ENCODE measurements around the gene EME1.

Gene EME1

DNA sequence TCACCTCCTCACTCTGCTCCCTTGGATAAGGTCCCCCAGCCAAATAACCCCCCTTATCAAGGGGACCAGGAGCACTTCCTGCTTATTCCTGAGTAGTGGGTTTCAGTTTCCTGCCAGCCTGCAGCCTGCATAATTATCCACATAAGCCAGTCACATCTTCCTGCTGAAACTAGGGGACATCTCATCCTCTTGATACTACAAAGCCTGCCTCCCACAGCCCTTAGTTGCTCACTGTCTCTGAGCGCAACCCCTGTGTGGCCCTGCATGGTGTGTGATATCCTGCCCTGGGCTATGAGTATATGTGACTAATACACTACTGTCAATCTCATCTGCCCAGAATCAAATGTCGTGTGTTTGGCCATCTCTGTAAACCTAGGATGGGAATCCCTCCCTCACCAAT, 35.1 kb upstream of the EME1 start:
- H3K9ac ChIP-seq (ENCODE audit: low read depth in 1 of 2, low read length in 2 of 2) = no peak overlapping the region
- no peak overlapping the region for H3K27ac ChIP-seq (ENCODE audit: low read depth, low read length)
- H3K4me1 ChIP-seq (ENCODE audit: control insufficient read depth in 1 of 2, insufficient read depth in 2 of 2, low read length in 2 of 2) = no peaks in the 10 kb centered on the region
- no peak overlapping the region for H3K4me3 ChIP-seq (ENCODE audit: low read depth in 1 of 2, low read length in 2 of 2)
- H3K36me3 ChIP-seq (ENCODE audit: control insufficient read depth in 1 of 2, insufficient read depth in 2 of 2, low read length in 2 of 2) = no peaks in the 10 kb centered on the region
- no peaks in the 10 kb centered on the region for H3K27me3 ChIP-seq (ENCODE audit: control insufficient read depth in 1 of 2, insufficient read depth in 2 of 2, low read length in 2 of 2)
- H3K9me3 ChIP-seq (ENCODE audit: control insufficient read depth in 1 of 2, low read length in 2 of 2) = no peaks in the 10 kb centered on the region

DNA sequence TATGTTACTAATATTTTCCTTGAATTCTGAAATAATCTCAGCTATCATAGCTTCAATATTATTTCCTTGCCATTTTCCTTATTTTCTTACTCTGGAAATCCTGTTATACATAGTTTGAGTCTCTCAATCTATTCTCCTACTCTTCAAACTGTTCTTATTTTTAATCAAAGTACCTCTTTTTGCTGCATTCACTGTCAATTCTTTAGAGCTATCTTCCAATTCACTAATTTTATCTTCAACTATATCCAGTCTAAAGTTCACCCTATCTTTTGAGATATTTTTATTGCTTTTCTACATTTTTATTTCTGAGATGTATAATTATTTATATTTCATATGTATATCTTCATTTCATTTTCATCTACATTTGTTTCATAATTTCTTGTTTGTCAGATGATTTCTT, 34.4 kb upstream of the EME1 start:
- no peaks in the 10 kb centered on the region for H3K9me3 ChIP-seq (ENCODE audit: control insufficient read depth in 1 of 2, low read length in 2 of 2)
- H3K36me3 ChIP-seq (ENCODE audit: control insufficient read depth in 1 of 2, insufficient read depth in 2 of 2, low read length in 2 of 2) = no peaks in the 10 kb centered on the region
- H3K27ac ChIP-seq (ENCODE audit: low read depth, low read length) = no peak overlapping the region
- no peak overlapping the region for H3K4me3 ChIP-seq (ENCODE audit: low read depth in 1 of 2, low read length in 2 of 2)
- H3K27me3 ChIP-seq (ENCODE audit: control insufficient read depth in 1 of 2, insufficient read depth in 2 of 2, low read length in 2 of 2) = no peaks in the 10 kb centered on the region
- no peaks in the 10 kb centered on the region for H3K4me1 ChIP-seq (ENCODE audit: control insufficient read depth in 1 of 2, insufficient read depth in 2 of 2, low read length in 2 of 2)
- H3K9ac ChIP-seq (ENCODE audit: low read depth in 1 of 2, low read length in 2 of 2) = no peak overlapping the region

DNA sequence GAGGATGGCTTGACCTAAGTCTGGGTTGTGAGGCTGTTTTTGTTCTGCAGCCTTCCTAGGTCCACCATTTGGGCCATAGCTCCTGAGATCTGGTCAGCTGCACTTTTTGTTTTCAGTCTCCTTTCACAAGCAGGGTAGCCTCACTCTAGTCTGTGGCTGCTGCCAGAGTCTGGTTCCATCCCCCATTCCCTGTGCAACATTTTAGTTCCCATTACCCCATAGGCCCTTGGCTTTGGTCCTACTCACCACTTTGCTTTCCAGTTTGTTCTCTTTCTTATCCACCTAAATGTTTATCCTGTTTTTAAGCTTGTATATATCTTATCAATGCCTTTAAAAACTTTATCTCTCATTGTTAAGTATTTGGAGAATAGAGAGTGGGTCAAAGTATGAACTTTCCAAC, 33.6 kb upstream of the EME1 start:
- Histone ChIP-seq H3K4me1 (ENCODE audit: control insufficient read depth in 1 of 2, insufficient read depth in 2 of 2, low read length in 2 of 2) (no peaks in the 10 kb centered on the region), H3K27me3 (ENCODE audit: control insufficient read depth in 1 of 2, insufficient read depth in 2 of 2, low read length in 2 of 2) (no peaks in the 10 kb centered on the region), H3K36me3 (ENCODE audit: control insufficient read depth in 1 of 2, insufficient read depth in 2 of 2, low read length in 2 of 2) (no peaks in the 10 kb centered on the region), H3K9ac (ENCODE audit: low read depth in 1 of 2, low read length in 2 of 2) (no peak overlapping the region), H3K27ac (ENCODE audit: low read depth, low read length) (no peak overlapping the region), H3K9me3 (ENCODE audit: control insufficient read depth in 1 of 2, low read length in 2 of 2) (no peaks in the 10 kb centered on the region), H3K4me3 (ENCODE audit: low read depth in 1 of 2, low read length in 2 of 2) (no peak overlapping the region)

GRCh38 chr17:50344731-50345365, 28.2 kb upstream of the EME1 start:
- no peaks in the 10 kb centered on the region for H3K9me3 ChIP-seq (ENCODE audit: control insufficient read depth in 1 of 2, low read length in 2 of 2)
- H3K4me3 ChIP-seq (ENCODE audit: low read depth in 1 of 2, low read length in 2 of 2) = no peak overlapping the region
- no peaks in the 10 kb centered on the region for H3K27me3 ChIP-seq (ENCODE audit: control insufficient read depth in 1 of 2, insufficient read depth in 2 of 2, low read length in 2 of 2)
- H3K9ac ChIP-seq (ENCODE audit: low read depth in 1 of 2, low read length in 2 of 2) = no peak overlapping the region
- peaks cover 21 to 23% of the 10 kb centered on the region in 2 donors for H3K4me1 ChIP-seq (ENCODE audit: control insufficient read depth in 1 of 2, insufficient read depth in 2 of 2, low read length in 2 of 2)
- no peaks in the 10 kb centered on the region for H3K36me3 ChIP-seq (ENCODE audit: control insufficient read depth in 1 of 2, insufficient read depth in 2 of 2, low read length in 2 of 2)
- no peak overlapping the region for H3K27ac ChIP-seq (ENCODE audit: low read depth, low read length)

DNA sequence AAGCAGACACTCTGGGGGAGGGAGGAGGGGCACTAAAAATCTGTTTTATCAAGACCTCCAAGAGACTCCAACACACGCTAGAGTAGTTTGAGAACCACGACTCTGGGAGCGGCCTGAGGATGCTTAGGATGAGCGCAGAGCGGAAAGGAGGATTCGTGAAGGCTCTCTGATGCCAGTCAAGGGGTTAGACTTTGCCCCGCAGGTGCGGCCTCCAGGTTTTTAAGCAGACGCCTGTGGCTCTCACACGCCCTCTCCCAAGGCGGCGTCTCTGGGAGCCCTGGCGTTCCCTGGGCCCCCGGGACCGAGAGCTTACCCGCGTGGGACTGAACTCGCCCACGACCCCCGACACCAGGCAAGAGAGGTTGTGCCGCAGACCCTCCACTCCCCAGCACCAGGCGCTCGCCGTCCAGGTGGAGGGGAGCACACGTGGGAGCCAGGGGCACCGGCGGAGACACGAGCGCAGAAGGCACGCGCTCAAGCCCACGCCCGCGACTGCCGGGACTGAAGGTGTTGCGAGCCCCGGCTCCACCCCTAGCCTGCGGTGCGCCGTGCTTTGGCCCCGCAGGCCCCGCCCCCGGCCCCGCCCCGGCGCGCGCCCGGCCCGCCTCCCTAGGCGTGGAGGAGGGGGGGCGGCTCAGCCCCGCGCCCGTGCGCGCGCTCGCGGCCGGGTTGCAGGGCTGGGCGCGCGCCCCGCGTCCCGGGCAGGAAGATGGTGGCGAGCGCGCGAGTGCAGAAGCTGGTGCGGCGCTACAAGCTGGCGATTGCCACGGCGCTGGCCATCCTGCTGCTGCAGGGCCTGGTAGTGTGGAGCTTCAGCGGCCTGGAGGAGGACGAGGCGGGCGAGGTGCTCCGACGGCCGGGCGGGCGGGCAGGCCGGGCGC, 27.4 kb upstream of the EME1 start, which contains the start of gene XYLT2:
XYLT2 (plus strand) TSS at position 695 of the 881 bp plus-strand sequence; CDS start at position 710, 15 bp downstream.
- peak within 1 kb of the TSS; percentile 71 to 80 for H3K9ac ChIP-seq (ENCODE audit: low read depth in 1 of 2, low read length in 2 of 2)
- H3K27ac ChIP-seq (ENCODE audit: low read depth, low read length) = no peak within 1 kb of the TSS
- peak within 1 kb of the TSS; percentile 82 to 92 for H3K4me3 ChIP-seq (ENCODE audit: low read depth in 1 of 2, low read length in 2 of 2)
- H3K36me3 ChIP-seq (ENCODE audit: control insufficient read depth in 1 of 2, insufficient read depth in 2 of 2, low read length in 2 of 2) = no peaks in the 10 kb centered on the region
- no peaks in the 10 kb centered on the region for H3K27me3 ChIP-seq (ENCODE audit: control insufficient read depth in 1 of 2, insufficient read depth in 2 of 2, low read length in 2 of 2)
- peaks cover 21 to 23% of the 10 kb centered on the region in 2 donors for H3K4me1 ChIP-seq (ENCODE audit: control insufficient read depth in 1 of 2, insufficient read depth in 2 of 2, low read length in 2 of 2)
- no peaks in the 10 kb centered on the region for H3K9me3 ChIP-seq (ENCODE audit: control insufficient read depth in 1 of 2, low read length in 2 of 2)

- Histone ChIP-seq H3K9me3 (ENCODE audit: control insufficient read depth in 1 of 2, low read length in 2 of 2) (no peaks in the 10 kb centered on the region), H3K4me1 (ENCODE audit: control insufficient read depth in 1 of 2, insufficient read depth in 2 of 2, low read length in 2 of 2) (peaks cover 21 to 23% of the 10 kb centered on the region in 2 donors), H3K9ac (ENCODE audit: low read depth in 1 of 2, low read length in 2 of 2) (peak overlapping the region; percentile 71 to 74), H3K27ac (ENCODE audit: low read depth, low read length) (no peak overlapping the region), H3K27me3 (ENCODE audit: control insufficient read depth in 1 of 2, insufficient read depth in 2 of 2, low read length in 2 of 2) (no peaks in the 10 kb centered on the region), H3K36me3 (ENCODE audit: control insufficient read depth in 1 of 2, insufficient read depth in 2 of 2, low read length in 2 of 2) (no peaks in the 10 kb centered on the region), H3K4me3 (ENCODE audit: low read depth in 1 of 2, low read length in 2 of 2) (peak overlapping the region; percentile 82 to 92)
Measured at GRCh38 chr17:50346313-50347116, 26.5 kb upstream of the EME1 start.

DNA sequence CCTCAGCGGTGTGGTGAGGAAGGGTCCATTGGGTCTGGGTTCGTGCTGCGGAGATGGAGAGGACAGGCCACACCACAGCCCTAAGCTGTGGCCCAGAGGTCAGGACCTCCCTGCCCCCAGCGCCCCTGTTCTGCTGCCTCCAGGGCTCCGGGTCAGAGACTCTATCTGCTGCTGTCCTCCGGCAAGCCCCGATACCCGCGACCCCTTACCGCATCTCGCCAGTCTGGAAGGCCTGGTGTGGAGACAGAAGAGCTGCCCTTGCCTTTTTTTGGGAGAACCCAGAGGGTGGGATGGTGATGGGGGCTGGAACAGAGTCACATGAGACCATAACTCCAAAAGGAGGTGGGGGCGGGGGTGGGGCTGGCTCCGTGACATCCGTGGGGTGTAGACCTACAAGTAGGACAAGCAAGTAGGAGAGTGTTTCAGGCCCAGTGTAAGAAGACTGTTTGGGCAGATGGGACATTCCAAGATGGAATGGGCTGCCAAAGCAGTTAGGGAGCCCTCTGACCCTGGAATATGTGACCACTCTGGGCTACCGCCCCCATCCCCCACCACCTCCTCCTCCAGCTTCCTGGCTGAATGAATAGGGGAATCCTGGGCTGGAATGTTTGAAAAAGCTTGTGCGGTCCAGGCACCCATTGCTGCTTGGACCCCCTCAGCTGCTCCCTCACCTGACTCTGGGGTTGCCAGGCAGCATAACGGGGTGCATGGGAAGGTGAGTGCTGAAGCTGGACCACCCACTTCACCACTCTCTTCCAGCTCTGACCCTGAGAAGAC, 25.7 kb upstream of the EME1 start:
- Histone ChIP-seq H3K4me3 (ENCODE audit: low read depth in 1 of 2, low read length in 2 of 2) (peak overlapping the region; percentile 82 to 92), H3K27me3 (ENCODE audit: control insufficient read depth in 1 of 2, insufficient read depth in 2 of 2, low read length in 2 of 2) (no peaks in the 10 kb centered on the region), H3K4me1 (ENCODE audit: control insufficient read depth in 1 of 2, insufficient read depth in 2 of 2, low read length in 2 of 2) (peaks cover 21 to 23% of the 10 kb centered on the region in 2 donors), H3K9me3 (ENCODE audit: control insufficient read depth in 1 of 2, low read length in 2 of 2) (no peaks in the 10 kb centered on the region), H3K27ac (ENCODE audit: low read depth, low read length) (no peak overlapping the region), H3K9ac (ENCODE audit: low read depth in 1 of 2, low read length in 2 of 2) (peak overlapping the region; percentile 71 to 74), H3K36me3 (ENCODE audit: control insufficient read depth in 1 of 2, insufficient read depth in 2 of 2, low read length in 2 of 2) (no peaks in the 10 kb centered on the region)

GRCh38 chr17:50347894-50348291, 25.1 kb upstream of the EME1 start:
- Histone ChIP-seq H3K27ac (ENCODE audit: low read depth, low read length) (no peak overlapping the region), H3K9ac (ENCODE audit: low read depth in 1 of 2, low read length in 2 of 2) (no peak overlapping the region), H3K4me1 (ENCODE audit: control insufficient read depth in 1 of 2, insufficient read depth in 2 of 2, low read length in 2 of 2) (peaks cover 21 to 23% of the 10 kb centered on the region in 2 donors), H3K27me3 (ENCODE audit: control insufficient read depth in 1 of 2, insufficient read depth in 2 of 2, low read length in 2 of 2) (no peaks in the 10 kb centered on the region), H3K9me3 (ENCODE audit: control insufficient read depth in 1 of 2, low read length in 2 of 2) (no peaks in the 10 kb centered on the region), H3K36me3 (ENCODE audit: control insufficient read depth in 1 of 2, insufficient read depth in 2 of 2, low read length in 2 of 2) (no peaks in the 10 kb centered on the region), H3K4me3 (ENCODE audit: low read depth in 1 of 2, low read length in 2 of 2) (no peak overlapping the region)

DNA sequence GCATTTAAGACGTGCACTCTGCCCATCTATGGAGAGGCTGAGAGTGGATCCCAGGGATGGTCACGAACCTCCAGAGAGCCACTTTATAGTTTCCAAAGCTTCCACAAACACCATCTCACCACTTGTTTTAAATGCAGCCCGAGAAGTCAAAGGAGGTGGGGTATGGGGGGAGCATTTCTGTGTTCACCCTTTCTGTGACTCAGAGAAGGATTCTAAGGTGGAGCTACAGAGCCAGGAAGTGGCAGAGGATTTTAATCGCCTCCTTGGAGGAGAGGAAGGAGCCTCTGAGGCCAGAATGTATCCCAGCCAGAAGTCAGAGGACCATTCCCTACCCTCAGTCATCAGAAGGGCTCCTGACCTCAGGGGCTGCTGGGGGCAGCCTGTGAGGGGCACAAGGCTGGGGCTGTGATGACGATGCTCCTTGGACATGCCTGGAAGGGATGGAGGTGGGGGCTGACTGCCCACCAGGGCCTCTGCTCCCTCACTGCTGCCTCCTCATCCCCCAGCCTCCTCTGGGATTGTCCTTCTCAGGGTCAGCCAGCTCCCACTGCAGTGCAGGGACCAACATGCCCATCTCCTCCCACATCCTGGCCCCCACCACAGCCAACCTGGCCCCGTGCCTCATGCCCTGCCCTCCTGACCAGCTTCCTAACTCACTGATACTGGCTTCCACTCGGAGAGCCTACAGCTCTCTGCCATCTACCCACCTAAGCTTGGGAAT, 24.3 kb upstream of the EME1 start:
- no peaks in the 10 kb centered on the region for H3K27me3 ChIP-seq (ENCODE audit: control insufficient read depth in 1 of 2, insufficient read depth in 2 of 2, low read length in 2 of 2)
- H3K27ac ChIP-seq (ENCODE audit: low read depth, low read length) = no peak overlapping the region
- peaks cover 21 to 23% of the 10 kb centered on the region in 2 donors for H3K4me1 ChIP-seq (ENCODE audit: control insufficient read depth in 1 of 2, insufficient read depth in 2 of 2, low read length in 2 of 2)
- H3K4me3 ChIP-seq (ENCODE audit: low read depth in 1 of 2, low read length in 2 of 2) = no peak overlapping the region
- peaks cover 0 to 3% of the 10 kb centered on the region in 2 donors for H3K36me3 ChIP-seq (ENCODE audit: control insufficient read depth in 1 of 2, insufficient read depth in 2 of 2, low read length in 2 of 2)
- H3K9ac ChIP-seq (ENCODE audit: low read depth in 1 of 2, low read length in 2 of 2) = no peak overlapping the region
- H3K9me3 ChIP-seq (ENCODE audit: control insufficient read depth in 1 of 2, low read length in 2 of 2) = no peaks in the 10 kb centered on the region

Measured in duodenal mucosa (tissue), 2 donors.